Right atrium auricular region (tissue), 2 donors: ENCODE results near the gene ZNF608. TPM values are rescaled to one million over a fixed set of nuclear protein-coding genes. Genes with fewer than 3 reads are reported as not detected.

Source experiments
- DNase-seq: peaks from one replicate; pipeline ENCODE4 v3.0.0-alpha.2; 2019; ENCODE audit warnings: low spot score
- H3K27ac ChIP-seq, 2 donors: fragments of 200-600 bp; sonication (generic); 1 replicate in 1 of 2; 2 replicates in 1 of 2; pipeline ENCODE4 v1.5.1; 2016 to 2019
- H3K27me3 ChIP-seq, 2 donors: fragments of 200-600 bp; sonication (generic); one replicate each; pipeline versions ENCODE4 v1.5.1 to v1.6.0; 2017 to 2019
- H3K36me3 ChIP-seq: fragments of 200-600 bp; sonication (generic); one replicate; pipeline ENCODE4 v1.5.1; 2016
- H3K4me1 ChIP-seq, 2 donors: fragments of 200-600 bp; sonication (generic); one replicate each; pipeline versions ENCODE4 v1.5.1 to v1.6.0; 2017 to 2019
- H3K4me3 ChIP-seq, 2 donors: fragments of 200-600 bp; sonication (generic); 1 replicate in 1 of 2; 2 replicates in 1 of 2; pipeline ENCODE4 v1.5.1; 2017 to 2019; ENCODE audit warnings: mild to moderate bottlenecking in 1 of 2, moderate library complexity in 1 of 2
- H3K9me3 ChIP-seq, 2 donors: fragments of 200-600 bp; sonication (generic); one replicate each; pipeline ENCODE4 v1.5.1; 2019
- CTCF ChIP-seq, 2 donors: fragments of 200-600 bp; sonication (generic); IDR thresholded peaks; one replicate each; pipeline ENCODE4 v1.5.1; 2019; ENCODE audit warnings: antibody characterized with exemption in 2 of 2
- total RNA-seq, 2 donors: library from RNA; depleted of rRNA; stranded (reverse); fragments of >200 nt; gene quantifications; one replicate each; pipeline ENCODE4 v1.1.0, GENCODE V29; 2016

The ZNF608 gene
- total RNA-seq, 2 donors from 2014 or later, result 29.4 to 38.7 TPM

DNA sequence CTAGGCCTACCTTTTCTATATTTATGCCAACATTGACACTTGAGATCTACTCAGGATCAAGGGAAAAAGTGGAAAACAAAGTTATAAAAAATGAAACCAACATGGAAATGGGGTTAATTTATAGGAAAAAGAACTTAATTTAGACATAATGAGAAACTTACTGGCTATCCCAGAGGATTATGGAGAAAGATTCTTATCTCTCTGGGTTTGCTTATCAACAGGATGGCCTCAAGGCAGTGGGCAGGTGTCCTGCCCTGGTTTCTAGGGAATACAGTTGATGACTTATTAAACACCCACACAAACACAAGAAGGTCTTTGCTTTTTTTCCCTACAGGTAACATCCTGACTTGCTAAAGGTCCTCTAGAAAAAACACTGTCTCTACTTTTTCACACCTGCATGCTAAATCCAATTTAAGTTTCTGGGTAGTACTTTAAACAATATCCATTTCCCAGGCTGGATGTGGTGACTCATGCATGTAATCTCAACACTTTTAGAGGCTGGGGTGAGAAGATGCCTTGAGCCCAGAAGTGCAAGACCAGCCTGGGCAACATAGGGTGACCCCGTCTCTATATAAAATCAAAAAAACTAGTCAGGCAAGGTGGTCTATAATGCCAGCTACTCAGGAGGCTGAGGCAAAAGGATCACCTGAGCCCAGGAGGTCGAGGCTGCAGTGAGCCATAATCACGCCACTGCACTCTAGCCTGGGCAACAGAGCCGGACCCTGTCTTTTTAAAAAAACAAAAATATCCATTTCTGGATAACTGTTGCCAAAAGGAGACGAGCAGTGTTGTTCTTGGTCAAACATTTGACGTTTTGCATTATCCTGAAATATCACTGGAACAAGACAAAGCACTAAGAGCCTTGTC is 6.6 kb upstream of the ZNF608 start:
- Histone ChIP-seq H3K27ac (no peak overlapping the region), H3K36me3 (no peaks in the 10 kb centered on the region), H3K27me3 (no peaks in the 10 kb centered on the region), H3K4me1 (no peaks in the 10 kb centered on the region), H3K4me3 (no peak overlapping the region), H3K9me3 (no peaks in the 10 kb centered on the region)
- TF ChIP-seq CTCF (IDR thresholded peaks at IDR 0.05), result no peak
- no peak for DNase-seq

- TF ChIP-seq CTCF (IDR thresholded peaks at IDR 0.05), result no peak
- Histone ChIP-seq H3K4me3 (no peak overlapping the region), H3K36me3 (no peaks in the 10 kb centered on the region), H3K27me3 (no peaks in the 10 kb centered on the region), H3K4me1 (no peaks in the 10 kb centered on the region), H3K9me3 (no peaks in the 10 kb centered on the region), H3K27ac (no peak overlapping the region)
- DNase-seq, result no peak
Observed at GRCh38 chr5:124751031-124751430, 4.6 kb upstream of the ZNF608 start.

DNA sequence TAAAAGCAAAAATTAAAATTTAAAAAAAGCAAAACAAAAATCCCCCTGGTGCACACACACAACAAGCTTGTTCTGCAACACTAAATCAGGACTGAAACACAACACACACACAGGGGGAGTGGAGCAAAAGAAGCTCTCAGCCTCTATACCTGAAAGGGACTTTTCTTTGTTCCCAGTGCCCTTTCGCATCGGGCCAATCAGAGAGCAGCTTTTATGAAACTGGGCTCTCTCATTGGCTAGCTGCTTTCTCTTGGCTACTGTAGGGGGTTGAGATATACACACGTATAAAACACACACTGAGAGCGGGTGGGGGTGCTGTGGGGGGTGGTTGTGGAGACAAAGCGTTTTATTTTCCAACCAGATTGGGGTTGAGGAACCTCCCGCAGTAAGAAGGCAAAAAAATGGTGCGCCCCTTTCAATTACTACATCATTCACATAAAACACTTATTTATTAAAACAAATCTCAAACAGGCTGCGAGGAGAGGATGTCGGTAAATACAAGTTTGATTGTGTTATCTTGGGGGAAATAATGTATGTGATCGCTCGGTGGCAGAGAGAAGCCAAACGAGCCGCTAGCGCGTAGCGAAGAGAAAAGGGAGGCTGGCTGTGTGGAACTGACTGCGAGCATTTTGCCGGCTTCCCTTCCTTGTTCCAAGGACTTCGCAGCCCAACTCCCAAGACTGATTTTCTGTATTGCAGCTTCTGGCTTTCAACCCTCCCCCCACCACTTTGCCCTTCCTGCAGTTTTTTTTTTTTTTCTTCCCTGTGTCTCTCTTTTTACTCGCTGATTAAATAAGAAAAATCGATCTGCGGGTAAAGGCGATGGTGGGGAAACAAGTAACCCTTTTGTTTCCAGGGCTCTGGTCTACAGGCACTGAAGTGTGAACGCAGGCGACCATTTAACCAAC is 2.5 kb upstream of the ZNF608 start:
- no peaks in the 10 kb centered on the region for H3K9me3 ChIP-seq
- H3K4me3 ChIP-seq, result peak overlapping the region; percentile 77 to 79
- TF ChIP-seq CTCF (IDR thresholded peaks at IDR 0.05), result no peak
- no peaks in the 10 kb centered on the region for H3K36me3 ChIP-seq
- no peaks in the 10 kb centered on the region for H3K27me3 ChIP-seq
- H3K4me1 ChIP-seq, result peaks cover 0 to 12% of the 10 kb centered on the region in 2 donors
- DNase-seq, result peak; percentile 85
- peak overlapping the region; percentile 91 to 94 for H3K27ac ChIP-seq

- TF ChIP-seq CTCF (IDR thresholded peaks at IDR 0.05), result no peak
- Histone ChIP-seq H3K4me3 (peak overlapping the region; percentile 77 to 79), H3K4me1 (peaks cover 0 to 14% of the 10 kb centered on the region in 2 donors), H3K36me3 (no peaks in the 10 kb centered on the region), H3K9me3 (no peaks in the 10 kb centered on the region), H3K27ac (peak overlapping the region; percentile 91 to 94), H3K27me3 (no peaks in the 10 kb centered on the region)
- no peak for DNase-seq
Observed at GRCh38 chr5:124747791-124748686, 1.6 kb upstream of the ZNF608 start.
